Measurements from ENCODE around the gene PDLIM5.

- TF ChIP-seq CTCF (IDR thresholded peaks at IDR 0.05) (no peak), POLR2A (IDR thresholded peaks at IDR 0.05) (no peak), POLR2AphosphoS5 (IDR thresholded peaks at IDR 0.05) (no peak)
Measured at GRCh38 chr4:94550352-94550751, 98.6 kb downstream of the PDLIM5 start.

Data from prostate gland (tissue), 2 donors.